Testis (tissue), 3 donors: ENCODE results near the gene SCARB1. TPM values are rescaled to one million over a fixed set of nuclear protein-coding genes. Genes with fewer than 3 reads are reported as not detected.

ENCODE experiments used
- DNase-seq: peaks from one replicate; pipeline ENCODE4 v3.0.0-alpha.2; 2019
- H3K27ac ChIP-seq, 2 donors: fragments of 200-600 bp; sonication (generic); one replicate each; pipeline ENCODE4 v1.5.1; 2019
- H3K27me3 ChIP-seq: fragments of 200-600 bp; sonication (generic); one replicate; pipeline ENCODE4 v1.5.1; 2019
- H3K36me3 ChIP-seq: fragments of 200-600 bp; sonication (generic); one replicate; pipeline ENCODE4 v1.5.1; 2017; ENCODE audit warnings: low read depth; ENCODE audit errors: missing control alignments
- H3K4me1 ChIP-seq: fragments of 200-600 bp; sonication (generic); one replicate; pipeline ENCODE4 v1.5.1; 2019
- H3K4me3 ChIP-seq, 2 donors: fragments of 200-600 bp; sonication (generic); one replicate each; pipeline ENCODE4 v1.5.1; 2017 to 2019
- H3K9me3 ChIP-seq: fragments of 200-600 bp; sonication (generic); one replicate; pipeline ENCODE4 v1.5.1; 2017
- POLR2A ChIP-seq: fragments of 450-650 bp; IDR thresholded peaks from one replicate; pipeline ENCODE4 v1.6.1; 2017; ENCODE audit warnings: antibody characterized with exemption, mild to moderate bottlenecking, moderate library complexity
- WGBS, 2 donors: methylation state at CpG; one replicate each; pipeline ENCODE4 v1.1.5; 2018; 5-methylcytosine and 5-hydroxymethylcytosine counted together
- intact Hi-C: fragments of 100-400 bp; cut with DNase I; formaldehyde crosslinking; loops from one replicate; pipeline ENCODE4 v1.15.1; 2023; ENCODE audit warnings: low total_unique reads
- polyA plus RNA-seq: library from polyadenylated mRNA; stranded (reverse); fragments of 350-450 nt; fragmentation: Illumina TruSeq; extraction: RNeasy Lipid Tissue Mini Kit (QIAGEN cat#74804); gene quantifications from one replicate; pipeline ENCODE4 v1.2.3, GENCODE V29; 2014; ENCODE audit warnings: low read depth, low replicate concordance; ENCODE audit not compliant: insufficient read depth
- total RNA-seq, 2 donors: library from RNA; depleted of rRNA; stranded (reverse); fragments of >200 nt; gene quantifications; one replicate each; pipeline ENCODE4 v1.2.3, GENCODE V29; 2016
- TF ChIP-seq, protein P1 (sequence below), 3 experiments: fragments of 450-650 bp in 2 of 3; fragments of 200-600 bp in 1 of 3; sonication (generic) in 1 of 3; IDR thresholded peaks; one replicate each; pipeline ENCODE4 v1.5.1; 2016 to 2019; ENCODE audit warnings: antibody characterized with exemption in 3 of 3, mild to moderate bottlenecking in 2 of 3, moderate library complexity in 1 of 3

Gene SCARB1
- total and polyA plus RNA-seq, 3 donors from 2014 or later: 46.9 to 116 (median 73.6) TPM

DNA sequence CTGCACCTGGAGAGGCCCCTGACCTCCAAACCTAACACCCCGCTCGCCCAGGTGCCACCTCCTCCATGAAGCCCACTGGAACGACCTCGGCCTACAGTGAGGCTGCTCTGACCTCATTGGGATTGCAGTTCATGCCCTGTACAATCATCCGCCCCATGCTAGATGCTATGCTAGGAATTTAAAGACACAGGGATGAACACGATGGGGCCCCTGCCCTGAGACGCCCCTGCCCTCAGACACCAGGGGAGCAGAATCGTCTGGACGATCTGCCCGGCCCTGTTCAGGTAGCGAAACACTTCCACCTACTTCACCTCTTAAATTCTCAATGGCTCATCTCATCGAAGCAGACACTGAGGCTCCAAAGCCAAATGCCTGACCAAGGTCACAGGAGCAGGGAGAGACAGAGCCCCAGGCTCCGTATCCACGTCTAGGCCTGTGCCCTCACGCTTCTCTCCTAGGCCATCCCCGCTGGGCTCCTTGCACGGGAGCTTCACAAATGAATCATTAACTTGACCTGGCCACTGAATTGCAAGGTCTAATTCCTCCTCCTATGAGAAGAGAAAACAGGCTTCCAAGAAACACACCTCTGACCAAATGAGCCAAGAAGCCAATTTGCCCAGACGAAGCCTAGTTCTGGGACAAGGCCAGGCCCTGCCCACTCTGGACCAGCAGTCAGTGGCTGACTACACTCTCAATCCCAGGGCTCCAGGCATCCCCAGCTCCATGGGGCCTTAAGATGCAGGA, 35.2 kb downstream of the SCARB1 start:
- Histone ChIP-seq H3K4me1 (peaks cover 9% of the 10 kb centered on the region), H3K27ac (no peak overlapping the region), H3K27me3 (no peaks in the 10 kb centered on the region), H3K4me3 (no peak overlapping the region), H3K36me3 (no peaks in the 10 kb centered on the region), H3K9me3 (no peaks in the 10 kb centered on the region)
- intact Hi-C loops: no loop called here
- TF ChIP-seq POLR2A: no peak
- TF ChIP-seq, protein P1, sequence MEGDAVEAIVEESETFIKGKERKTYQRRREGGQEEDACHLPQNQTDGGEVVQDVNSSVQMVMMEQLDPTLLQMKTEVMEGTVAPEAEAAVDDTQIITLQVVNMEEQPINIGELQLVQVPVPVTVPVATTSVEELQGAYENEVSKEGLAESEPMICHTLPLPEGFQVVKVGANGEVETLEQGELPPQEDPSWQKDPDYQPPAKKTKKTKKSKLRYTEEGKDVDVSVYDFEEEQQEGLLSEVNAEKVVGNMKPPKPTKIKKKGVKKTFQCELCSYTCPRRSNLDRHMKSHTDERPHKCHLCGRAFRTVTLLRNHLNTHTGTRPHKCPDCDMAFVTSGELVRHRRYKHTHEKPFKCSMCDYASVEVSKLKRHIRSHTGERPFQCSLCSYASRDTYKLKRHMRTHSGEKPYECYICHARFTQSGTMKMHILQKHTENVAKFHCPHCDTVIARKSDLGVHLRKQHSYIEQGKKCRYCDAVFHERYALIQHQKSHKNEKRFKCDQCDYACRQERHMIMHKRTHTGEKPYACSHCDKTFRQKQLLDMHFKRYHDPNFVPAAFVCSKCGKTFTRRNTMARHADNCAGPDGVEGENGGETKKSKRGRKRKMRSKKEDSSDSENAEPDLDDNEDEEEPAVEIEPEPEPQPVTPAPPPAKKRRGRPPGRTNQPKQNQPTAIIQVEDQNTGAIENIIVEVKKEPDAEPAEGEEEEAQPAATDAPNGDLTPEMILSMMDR (IDR thresholded peaks at IDR 0.05): no peak
- no peak for DNase-seq
- WGBS, 2 donors: 71 to 80% methylated on average over 14 to 18 of the region's 18 CpGs

DNA sequence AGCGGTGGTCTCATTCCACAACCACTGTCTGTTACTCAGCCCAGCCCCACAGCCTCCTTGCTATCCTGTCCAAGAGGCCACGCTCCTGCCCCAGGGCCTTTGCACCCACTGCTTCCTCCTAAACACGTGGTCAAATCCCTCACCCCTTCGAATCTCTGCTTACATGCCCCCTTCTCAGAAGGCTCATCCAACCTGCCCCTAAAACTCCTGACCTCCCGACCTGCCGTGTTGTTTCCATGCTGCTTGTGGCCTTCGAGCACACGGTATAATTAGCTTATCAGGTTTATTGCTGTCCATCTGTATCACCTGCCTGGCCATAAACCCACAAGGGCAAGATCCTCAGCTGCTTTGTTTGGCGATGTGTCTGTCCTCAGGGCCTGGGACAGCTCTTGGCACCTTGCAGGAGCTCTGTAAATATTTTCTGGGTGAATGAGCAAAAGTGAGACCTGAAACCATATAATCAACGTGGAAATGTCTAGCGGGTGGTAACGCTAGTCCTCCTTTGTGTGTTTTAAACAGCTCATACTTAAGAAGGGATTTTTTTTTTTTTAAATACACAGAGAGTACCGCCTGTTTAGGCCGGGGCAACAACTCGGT, 36.0 kb downstream of the SCARB1 start:
- H3K36me3 ChIP-seq: no peaks in the 10 kb centered on the region
- DNase-seq: no peak
- H3K4me3 ChIP-seq: no peak overlapping the region
- no peaks in the 10 kb centered on the region for H3K27me3 ChIP-seq
- no peaks in the 10 kb centered on the region for H3K9me3 ChIP-seq
- WGBS, 2 donors: 84 to 87% methylated on average over 15 of the region's 15 CpGs
- intact Hi-C loops: no loop called here
- no peak overlapping the region for H3K27ac ChIP-seq
- TF ChIP-seq POLR2A: no peak
- TF ChIP-seq, protein P1 (IDR thresholded peaks at IDR 0.05): no peak
- peaks cover 1% of the 10 kb centered on the region for H3K4me1 ChIP-seq

DNA sequence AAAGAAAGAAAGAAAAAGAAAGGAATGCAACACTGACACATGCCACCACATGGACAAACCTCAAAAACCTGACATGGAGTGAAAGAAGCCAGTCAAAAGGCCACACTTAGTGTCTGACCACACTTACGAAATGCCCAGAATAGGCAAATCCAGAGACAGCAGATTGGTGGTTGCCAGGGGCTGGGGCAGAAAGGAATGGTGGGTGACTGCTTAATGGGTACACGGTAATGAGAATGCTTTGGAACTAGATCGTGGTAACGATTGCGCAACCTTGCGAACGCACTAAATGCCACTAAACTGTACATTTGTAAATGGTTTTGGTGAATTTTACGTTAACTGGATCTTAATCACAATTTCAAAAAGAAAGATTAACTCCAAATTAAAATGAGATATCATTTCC, 39.5 kb downstream of the SCARB1 start:
- whole genome bisulfite sequencing, 2 donors: 90 to 96% methylated on average over 8 of the region's 8 CpGs
- Histone ChIP-seq H3K4me1 (no peaks in the 10 kb centered on the region), H3K36me3 (no peaks in the 10 kb centered on the region), H3K27me3 (no peaks in the 10 kb centered on the region), H3K27ac (no peak overlapping the region), H3K9me3 (no peaks in the 10 kb centered on the region), H3K4me3 (no peak overlapping the region)
- TF ChIP-seq, protein P1 (IDR thresholded peaks at IDR 0.05): no peak
- no peak for TF ChIP-seq POLR2A
- no peak for DNase-seq
- intact Hi-C loops: no loop called here

DNA sequence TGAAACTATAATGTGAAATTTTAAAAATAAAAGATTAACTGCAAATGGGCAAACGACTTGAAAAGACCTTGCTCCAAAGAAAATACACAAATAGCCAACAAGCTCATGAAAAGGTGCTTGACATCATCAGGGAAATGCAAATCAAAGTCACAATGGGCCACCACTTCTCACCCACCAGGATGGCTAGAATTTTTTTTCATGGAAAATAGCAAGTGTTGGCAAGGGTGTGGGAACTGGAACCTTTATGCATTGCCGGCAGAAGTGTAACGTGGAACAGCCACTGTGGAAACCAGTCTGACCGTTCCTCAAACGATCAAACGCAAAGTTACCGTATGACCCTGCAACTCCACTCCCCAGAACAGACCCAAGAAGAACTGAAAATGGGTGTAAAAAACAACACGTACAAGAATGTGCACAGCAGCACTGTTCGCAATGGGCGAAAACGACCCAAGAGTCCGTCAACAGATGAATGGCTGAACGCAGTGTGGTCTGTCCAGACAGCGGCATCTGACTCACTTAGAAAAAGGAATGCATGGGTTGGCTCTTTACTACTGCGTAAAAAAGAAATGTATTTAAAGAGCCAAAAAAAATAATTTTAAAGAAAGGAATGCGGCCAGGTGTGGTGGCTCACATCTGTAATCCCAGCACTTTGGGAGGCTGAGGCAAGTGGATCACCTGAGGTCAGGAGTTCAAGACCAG, 40.2 kb downstream of the SCARB1 start:
- Histone ChIP-seq H3K4me1 (no peaks in the 10 kb centered on the region), H3K4me3 (no peak overlapping the region), H3K36me3 (no peaks in the 10 kb centered on the region), H3K9me3 (no peaks in the 10 kb centered on the region), H3K27me3 (no peaks in the 10 kb centered on the region), H3K27ac (no peak overlapping the region)
- 89% methylated on average over 16 of the region's 16 CpGs for WGBS, 2 donors
- no peak for TF ChIP-seq POLR2A
- TF ChIP-seq, protein P1 (IDR thresholded peaks at IDR 0.05): no peak
- DNase-seq: no peak
- intact Hi-C loops: no loop called here
